Measurements from ENCODE around the gene KCNH2.

KCNH2 gene

DNA sequence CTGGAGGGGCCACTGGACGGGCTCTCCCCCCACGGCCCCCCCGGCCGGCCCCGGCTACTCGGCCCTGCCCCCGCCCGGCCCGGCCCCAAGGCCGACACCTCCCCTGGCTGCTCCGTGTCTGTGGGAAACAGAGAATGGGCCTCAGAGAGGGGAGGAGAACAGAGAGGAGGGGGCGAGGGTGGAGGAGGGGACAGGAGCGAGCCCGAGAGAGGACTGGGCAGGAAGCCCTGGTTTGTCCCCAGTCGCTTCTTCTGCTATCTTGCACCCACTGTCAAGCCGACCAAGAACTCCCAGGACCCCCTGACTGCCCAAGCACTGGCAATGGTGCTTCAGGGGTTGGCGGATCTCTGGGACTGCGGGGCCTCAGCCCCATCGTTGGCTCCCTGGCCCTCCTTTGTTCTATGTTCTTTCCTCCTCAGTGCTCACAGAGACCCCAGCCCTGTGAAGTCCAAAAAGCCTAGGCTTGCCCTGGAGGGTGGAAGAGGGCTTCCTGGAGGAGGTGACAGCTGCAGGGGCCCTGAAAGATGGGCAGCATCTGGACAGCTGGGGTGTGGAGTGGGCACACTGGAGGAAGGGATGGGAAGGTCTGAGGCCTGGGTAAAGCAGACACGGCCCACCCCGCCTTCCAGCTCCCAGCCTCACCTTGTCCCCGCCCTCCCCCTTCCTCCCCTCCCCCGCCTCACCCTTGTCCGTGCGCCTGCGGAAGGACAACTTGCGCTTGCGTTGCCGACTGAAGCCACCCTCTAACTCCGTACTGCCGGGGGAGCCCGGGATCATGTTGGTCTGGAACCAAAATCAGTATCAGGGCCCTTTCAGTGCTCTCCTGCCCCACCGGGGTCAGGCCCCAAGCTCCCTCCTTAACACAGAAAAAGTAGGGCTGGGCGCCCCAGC lies 30.1 kb downstream of the KCNH2 start:
- no peak for DNase-seq (ENCODE audit: low spot score)

GRCh38 chr7:150947241-150947745 lies 30.8 kb downstream of the KCNH2 start:
- DNase-seq (ENCODE audit: low spot score): no peak

- DNase-seq (ENCODE audit: low spot score): no peak
Measured at GRCh38 chr7:150946421-150947240, 31.5 kb downstream of the KCNH2 start.

- no peak for DNase-seq (ENCODE audit: low spot score)
Measured at GRCh38 chr7:150945853-150946420, 32.2 kb downstream of the KCNH2 start.

DNA sequence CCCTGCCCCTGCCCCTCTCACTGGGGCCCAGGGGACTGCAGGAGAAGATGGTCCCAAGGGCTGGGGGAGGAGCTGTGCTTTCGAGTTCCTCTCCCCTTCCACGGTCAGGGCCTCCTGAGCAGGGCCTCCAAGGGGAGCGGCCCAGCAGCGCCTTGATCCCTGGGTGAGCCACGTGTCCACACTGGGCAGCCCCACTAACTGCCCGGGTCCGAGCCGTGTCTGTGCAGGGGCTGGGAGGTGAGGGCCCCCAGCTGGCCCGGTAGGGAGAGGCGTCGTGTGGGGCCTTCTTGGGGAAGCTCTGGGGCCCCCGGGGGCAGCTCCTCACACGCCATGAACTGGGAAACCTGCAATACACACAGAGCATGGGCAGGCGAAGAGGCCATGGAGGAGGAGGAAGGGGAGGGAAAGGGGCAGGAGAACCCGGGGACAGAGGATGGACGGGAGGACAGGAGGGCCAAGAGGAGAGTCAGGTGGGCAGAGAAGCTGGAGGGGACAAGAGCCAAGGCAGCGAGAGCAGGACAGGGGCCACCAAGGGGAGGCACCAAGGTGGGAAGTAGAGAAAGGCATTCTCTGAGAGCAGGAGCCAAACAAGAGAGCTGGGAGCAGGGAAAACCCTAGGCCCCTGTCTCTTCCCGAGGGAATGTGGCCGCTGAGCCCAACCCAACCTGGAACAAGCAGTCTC lies 32.8 kb downstream of the KCNH2 start:
- DNase-seq (ENCODE audit: low spot score): no peak

GRCh38 chr7:150944066-150945042 lies 33.8 kb downstream of the KCNH2 start:
- no peak for DNase-seq (ENCODE audit: low spot score)

- no peak for DNase-seq (ENCODE audit: low spot score)
Measured at GRCh38 chr7:150943453-150943814, 34.7 kb downstream of the KCNH2 start.

DNA sequence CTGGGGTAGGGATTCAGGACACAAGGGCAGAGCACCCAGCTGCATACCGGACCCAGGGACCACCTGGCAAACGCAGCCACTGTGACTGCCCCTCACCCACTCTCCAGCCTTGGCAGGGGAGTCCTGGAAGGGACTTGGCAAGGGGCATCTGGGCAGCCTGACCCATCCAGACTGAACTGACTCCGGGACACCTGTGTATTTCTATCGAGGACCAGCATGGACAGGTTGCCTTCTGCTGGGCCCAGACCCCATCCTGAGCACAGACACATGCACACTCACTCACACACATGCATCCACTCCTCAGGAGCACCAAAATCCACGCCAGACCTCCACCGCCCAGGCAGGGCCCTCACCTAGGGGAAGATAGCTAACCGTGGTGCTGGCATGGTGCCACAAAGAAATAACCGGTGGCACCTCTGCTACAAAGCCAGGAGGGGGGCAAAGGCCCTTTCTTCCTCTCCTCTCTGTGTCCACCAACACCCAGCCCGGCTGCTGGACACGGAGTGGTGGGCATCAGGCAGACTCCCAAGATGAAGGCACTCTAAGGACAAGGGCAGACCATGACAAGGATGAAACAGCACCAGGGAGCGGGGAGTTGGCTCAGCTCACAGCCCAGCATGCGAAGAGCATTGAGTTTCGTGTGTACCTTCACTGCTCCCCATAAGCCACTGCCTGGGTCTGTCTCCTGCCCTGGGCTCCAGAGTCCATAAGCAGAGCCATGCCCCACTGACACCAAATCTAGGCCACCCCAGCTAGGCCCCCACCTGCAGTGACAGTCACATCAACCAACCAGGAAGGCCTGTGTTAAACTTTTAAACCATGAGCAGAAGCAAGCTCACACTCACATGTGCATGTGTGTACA lies 35.3 kb downstream of the KCNH2 start:
- no peak for DNase-seq (ENCODE audit: low spot score)

DNA sequence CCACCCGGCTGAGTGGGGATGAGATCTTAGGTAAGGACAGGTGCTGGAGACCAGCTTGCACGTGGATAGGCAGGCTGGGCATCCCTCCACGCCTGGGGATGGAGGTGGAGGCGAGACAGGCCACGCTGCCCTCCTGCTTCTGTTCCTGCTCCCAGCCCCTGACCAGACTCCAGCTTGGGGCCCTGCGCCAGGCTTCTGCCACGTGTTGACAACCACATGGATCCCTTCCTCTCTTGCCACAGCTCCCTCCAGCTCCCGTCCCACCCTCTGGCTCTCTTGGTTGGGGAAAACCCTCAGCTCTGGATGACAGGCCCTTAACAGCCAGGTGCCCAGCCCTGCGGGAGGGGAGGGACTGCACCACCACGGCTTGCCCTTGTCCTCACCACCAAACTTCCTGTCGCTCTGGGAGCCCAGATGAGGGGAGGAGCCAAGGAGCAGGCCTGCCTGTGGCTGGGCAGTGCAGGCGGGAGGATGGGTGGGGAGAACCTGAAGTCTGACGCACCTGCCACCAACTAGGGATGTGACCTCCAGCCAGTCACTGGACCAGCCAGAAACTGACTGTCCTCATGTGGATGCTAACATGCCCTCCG lies 36.0 kb downstream of the KCNH2 start:
- no peak for DNase-seq (ENCODE audit: low spot score)

GRCh38 chr7:150941351-150942000 lies 36.6 kb downstream of the KCNH2 start:
- DNase-seq (ENCODE audit: low spot score): no peak

GRCh38 chr7:150940431-150941102 lies 37.6 kb downstream of the KCNH2 start:
- no peak for DNase-seq (ENCODE audit: low spot score)

- no peak for DNase-seq (ENCODE audit: low spot score)
Measured at GRCh38 chr7:150939466-150939865, 38.7 kb downstream of the KCNH2 start.

DNA sequence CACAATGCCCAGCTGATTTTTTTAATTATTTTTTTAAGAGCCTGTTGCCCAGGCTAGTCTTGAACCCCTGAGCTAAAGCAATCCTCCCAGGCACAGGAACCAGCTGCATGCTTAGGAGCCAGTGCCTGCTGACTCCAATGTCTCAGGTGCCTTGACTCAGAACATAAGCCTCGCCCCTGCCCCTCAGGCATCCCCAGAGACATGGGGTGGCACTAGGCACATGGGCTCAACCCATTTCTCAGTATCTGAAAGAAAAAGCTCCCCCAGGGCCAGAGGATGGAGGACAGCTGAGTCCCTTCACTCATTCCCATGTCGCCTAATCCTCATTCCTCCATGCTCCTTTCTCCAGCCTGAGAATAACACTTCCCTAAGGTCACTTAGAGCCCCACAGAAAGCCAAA lies 39.1 kb downstream of the KCNH2 start:
- DNase-seq (ENCODE audit: low spot score): no peak

DNA sequence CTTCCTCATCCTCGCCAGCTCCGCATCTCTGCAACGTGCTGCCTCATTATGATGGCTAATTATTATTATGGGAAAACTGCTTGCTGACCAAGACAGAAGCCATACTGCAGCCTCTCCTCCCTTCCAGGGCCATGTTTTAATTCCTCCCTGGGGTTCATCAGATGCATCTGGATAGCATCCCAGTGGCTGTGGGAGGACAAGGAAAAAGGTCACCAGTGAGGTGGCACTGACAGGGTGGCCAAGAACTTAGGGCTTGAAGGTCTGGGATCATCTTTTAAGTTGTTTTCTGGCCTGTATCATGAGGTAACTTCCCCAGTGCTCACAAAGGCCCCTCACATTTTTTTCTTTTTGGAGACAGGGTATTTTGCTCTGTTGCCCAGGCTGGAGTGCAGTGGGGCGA lies 39.6 kb downstream of the KCNH2 start:
- DNase-seq (ENCODE audit: low spot score): no peak

- no peak for DNase-seq (ENCODE audit: low spot score)
Measured at GRCh38 chr7:150937848-150938561, 40.1 kb downstream of the KCNH2 start.

DNA sequence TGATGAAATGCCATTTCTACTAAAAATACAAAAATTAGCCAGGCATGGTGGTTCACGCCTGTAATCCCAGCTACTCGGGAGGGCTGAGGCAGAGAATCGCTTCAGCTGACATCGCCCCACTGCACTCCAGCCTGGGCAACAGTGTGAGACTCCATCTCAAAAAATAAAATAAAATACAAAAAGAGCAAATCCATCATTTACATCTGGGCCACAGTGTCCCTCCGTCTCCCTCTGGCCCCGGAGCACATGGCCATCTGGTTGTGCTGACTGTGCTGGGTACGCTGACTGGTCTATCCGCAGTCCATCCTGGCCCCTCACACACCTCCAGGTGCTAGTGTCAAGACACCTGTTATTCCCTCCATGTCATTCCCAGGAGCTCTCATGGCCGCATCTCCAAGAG lies 42.1 kb downstream of the KCNH2 start:
- DNase-seq (ENCODE audit: low spot score): no peak

DNA sequence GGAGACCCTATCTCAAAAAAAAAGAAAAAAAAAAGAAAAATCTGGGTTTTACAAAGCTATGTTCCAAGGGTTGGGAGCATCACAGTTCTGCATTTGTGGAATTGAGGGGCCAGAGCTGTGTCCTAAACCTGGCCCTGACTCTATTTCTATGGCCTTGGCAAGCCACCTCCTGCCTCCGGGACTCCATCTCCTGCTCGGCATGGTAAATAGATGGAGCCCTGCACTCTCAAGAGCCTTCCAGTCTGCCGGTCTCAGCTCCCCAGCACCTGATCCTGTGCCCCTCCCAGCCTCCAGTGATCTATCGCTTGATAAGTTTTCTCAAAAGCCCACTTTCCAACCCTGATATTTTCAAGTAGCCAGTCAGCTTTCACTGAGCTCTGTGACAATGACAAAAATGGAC lies 43.0 kb downstream of the KCNH2 start:
- no peak for DNase-seq (ENCODE audit: low spot score)

Data from putamen (tissue), 1 donor.